HG02870 (cell line): ENCODE measurements around the gene ENTHD1.

Experiments
- ATAC-seq: cut with Tn5 transposase; IDR thresholded peaks from one replicate; pipeline ENCODE4 v1.9.1; 2021; ENCODE audit warnings: mild to moderate bottlenecking, moderate library complexity; ENCODE audit not compliant: unreplicated experiment

ENTHD1 gene

DNA sequence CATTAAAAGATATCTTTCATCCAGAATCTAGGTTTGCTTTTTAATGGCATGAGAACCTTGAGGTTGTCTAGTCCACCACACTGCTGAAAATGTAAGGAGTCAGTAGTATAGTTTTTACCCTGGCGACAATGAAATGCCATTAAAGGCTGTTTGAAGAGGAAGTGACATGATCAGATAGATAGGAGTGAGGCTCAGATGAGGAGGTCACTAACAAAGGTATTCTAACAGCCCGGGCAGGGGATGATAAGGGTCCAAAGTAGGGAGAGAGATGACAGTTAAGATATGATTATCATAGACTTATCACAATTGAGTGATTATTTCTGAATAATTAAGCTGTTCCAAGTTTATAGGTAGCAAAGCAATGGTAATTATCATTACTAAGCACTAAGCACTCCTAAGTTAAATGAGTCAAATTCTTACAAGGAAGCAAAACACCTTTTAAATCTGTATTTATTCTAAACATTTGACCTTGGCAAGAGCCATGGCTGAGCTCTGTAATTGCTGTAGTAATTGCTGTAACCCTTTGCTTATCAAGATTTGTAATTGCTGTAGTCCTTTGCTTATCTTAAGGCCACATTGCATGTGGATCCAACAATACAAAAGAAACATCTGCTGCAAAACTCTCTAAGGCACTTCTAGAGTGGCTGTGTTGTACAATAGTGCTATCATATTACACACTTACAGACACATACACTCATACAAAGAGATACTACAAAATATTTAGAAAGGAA, 92.6 kb downstream of the ENTHD1 start:
- no peak for ATAC-seq

DNA sequence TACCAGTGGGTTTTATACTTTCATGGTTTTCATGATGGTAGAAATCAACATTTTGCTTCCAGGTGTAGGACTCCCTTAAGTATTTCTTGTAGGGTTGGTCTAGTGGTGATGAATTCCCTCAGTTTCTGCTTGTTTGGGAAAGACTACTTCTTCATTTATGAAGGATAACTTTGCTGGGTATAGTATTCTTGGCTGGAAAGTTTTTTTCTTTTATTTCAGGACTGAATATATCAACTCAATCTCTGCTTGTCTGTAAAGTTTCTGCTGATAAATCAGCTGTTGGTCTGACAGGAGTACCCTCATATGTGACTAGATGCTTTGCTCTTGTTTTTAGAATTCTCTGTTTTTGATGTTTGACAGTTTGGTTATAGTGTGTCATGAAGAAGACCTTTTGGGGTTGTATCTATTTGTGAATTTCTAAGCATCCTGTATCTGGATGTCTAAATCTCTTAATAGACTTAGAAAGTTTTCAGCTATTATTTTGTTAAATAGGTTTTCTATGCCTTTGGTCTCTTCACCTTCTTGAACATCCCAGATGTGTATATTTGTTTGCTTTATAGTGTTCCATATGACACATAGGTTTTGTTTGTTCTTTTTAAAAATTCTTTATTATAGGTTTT, 95.9 kb downstream of the ENTHD1 start:
- no peak for ATAC-seq

DNA sequence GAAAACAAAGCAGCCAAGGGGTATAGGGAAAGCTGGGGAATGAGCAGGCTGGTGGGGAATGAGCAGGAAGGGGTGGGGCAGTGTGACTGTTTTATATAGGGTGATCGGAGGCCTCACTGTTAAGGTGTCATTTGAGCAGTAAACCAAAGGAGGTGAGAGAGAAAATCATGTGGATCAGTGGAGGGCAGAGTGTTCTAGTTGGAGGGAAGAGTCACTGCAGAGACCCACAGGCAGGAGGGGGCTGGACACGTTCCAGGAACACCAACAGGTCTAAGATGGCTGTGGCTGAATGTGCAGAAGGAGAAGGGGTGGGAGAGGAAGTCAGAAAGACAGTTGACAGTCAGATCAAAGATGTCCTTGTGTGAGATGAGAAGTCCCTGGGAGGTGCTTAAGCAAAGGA, 103.8 kb downstream of the ENTHD1 start:
- ATAC-seq, result no peak

GRCh38 chr22:39785232-39785631, 108.3 kb downstream of the ENTHD1 start:
- ATAC-seq, result no peak

- no peak for ATAC-seq
These were observed 115.7 kb downstream of the ENTHD1 start for GRCh38 chr22:39777716-39778454.

GRCh38 chr22:39776295-39777009, 117.1 kb downstream of the ENTHD1 start:
- ATAC-seq, result no peak

DNA sequence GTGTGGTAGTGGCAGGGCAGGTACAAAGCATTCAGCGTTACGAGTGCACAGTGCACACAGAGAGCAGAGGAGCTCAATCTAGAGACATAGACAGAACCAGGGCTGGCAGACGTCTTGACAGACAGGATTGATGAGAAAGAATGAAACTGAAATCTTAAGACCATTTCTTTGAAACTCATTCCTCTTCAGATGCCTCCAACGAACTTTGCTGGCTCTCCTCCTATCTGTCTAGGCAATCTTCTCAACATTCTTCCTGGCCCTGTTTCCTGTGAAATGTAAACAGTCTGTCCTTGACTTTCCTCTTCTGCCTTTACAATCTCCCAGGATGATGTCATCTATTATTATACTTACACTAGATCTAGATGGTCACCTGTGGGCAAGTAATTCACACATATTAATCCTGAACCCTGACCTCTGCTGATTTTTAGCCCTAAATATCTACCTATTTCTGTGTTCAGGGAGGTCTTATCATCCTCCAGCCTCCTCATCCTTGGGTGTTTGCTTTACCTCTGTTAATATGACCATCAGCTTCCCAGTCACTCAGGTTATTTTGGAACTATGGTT, 119.5 kb downstream of the ENTHD1 start:
- ATAC-seq, result no peak

DNA sequence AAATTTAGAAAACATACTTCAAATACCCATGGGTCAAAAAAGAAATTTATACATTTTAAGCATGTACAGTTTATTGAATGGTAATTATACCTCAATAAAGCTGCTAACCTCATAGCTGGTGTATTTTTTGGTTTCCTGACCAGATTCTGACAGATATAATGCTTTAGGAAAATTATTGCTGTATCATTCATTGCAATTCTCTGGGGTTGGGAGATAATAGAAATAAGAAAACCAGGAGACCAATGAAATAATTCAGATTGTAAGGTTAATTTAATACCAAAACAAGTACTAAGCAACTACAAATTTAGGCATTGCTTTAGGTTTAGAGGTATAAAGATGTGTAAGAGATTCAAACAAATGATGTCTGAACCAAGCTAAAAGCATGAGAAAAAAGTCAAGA, 120.1 kb downstream of the ENTHD1 start:
- no peak for ATAC-seq

GRCh38 chr22:39771486-39771885, 122.1 kb downstream of the ENTHD1 start:
- ATAC-seq, result no peak

DNA sequence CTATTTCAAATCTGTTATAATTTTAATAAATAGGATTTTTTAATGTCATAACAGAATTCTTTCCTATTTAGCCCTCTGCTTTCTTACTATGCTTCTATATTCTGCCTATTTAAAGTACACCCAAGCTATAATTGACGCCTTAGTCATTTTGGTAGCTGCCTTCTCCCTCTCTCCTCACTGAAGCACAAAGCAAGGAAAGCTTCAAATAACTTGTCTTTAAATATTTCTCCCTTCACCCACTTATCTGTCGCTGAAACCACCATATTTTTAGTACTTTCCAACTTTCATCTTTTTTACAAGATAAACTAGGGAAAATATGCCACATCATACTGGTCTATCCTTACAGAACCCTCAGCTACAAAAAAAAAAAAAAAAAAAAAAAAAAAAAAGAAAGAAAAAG, 127.9 kb downstream of the ENTHD1 start:
- ATAC-seq, result no peak

- no peak for ATAC-seq
These were observed 128.5 kb downstream of the ENTHD1 start for GRCh38 chr22:39765046-39765445.

DNA sequence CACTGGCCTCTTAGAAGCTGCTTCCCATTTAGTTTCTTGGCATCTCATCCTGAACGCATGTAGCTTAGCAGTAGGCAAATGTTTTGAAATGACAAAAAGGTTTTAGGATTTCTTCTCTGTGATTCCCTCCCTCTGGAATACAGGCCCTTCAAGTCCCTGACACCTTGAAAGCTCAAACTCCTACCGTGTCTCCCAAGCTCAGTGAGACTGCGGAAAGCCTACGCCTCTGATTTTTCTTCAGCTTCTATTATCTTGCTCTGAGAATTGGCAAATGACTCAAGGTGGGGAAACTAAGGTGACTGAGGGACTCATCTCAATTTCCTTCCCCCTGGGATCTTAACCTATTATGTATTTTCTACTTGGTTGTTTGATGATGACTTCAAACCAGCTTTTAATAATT, 130.3 kb downstream of the ENTHD1 start:
- ATAC-seq, result no peak

- ATAC-seq, result no peak
These were observed 142.8 kb downstream of the ENTHD1 start for GRCh38 chr22:39750759-39751158.

- ATAC-seq, result no peak
These were observed 144.7 kb downstream of the ENTHD1 start for GRCh38 chr22:39748877-39749276.

DNA sequence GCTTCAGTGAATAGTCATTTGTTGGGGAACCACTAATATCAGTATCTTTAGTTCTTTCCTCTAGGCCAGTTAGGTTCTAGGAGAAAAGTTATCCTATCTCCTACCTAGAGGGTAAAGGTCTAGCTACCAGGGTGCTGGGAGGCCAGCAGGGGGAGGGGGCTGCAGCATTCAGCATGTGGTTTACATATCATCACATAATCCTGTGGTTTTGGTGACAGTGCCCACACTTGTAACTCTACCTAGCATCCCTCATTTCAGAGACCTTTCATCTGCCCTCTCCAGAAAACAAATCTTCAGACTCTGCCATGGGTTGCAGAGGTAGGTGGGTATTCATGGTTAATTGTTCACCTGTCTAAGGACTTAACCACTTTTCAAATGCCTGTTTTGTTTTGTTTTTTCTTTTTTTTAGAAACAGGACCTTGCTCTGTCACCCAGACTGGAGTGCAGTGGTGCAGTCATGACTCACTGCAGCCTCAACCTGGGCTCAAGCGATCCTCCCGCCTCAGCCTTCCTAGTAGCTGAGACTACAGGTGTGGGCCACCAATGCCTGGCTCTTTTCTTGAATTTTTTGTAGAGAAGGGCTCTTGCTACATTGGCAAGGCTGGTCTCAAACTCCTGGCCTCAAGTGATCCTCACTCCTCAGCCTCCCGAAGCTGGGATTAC, 146.8 kb downstream of the ENTHD1 start:
- no peak for ATAC-seq

DNA sequence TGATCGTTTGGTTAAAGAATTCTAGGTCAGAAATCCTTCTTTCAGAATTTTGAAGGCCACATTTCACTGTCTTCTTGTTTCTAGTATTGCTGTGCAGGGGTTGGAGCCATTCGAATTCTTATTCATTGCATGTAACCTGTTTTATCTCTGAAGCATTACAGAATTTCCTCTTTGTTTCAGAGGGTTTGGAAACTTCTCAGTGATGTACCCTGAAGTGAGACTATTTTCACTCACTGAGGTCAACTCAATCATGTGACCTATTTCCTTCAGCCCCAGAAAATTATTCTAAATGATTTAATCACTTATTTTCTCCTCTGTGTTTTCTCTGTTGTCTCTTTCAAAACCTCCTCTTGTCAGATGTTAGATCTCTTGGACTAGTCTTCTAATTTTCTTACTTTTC, 147.8 kb downstream of the ENTHD1 start:
- no peak for ATAC-seq

DNA sequence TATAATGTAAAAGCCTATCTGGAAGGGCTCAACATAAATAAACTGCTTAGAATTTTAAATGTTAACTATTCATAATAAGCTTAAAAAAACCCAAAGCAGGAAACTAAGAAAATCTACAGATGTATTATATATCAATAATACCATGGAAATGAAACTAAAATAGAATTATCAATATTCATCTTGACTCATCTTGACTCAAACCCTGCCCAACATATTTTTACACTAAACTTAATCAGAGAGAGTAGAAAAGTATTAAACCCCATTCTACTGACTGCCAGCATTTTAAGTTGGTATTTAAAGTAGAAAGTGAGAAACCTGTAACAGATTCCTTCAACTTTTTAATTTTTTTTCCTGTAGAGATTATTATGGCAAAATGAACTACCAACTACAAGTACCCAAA, 149.2 kb downstream of the ENTHD1 start:
- no peak for ATAC-seq

- ATAC-seq, result no peak
These were observed 149.6 kb downstream of the ENTHD1 start for GRCh38 chr22:39743935-39744334.

GRCh38 chr22:39739338-39740027, 154.1 kb downstream of the ENTHD1 start:
- ATAC-seq, result no peak

- ATAC-seq, result no peak
These were observed 154.8 kb downstream of the ENTHD1 start for GRCh38 chr22:39738746-39739145.
